CD4-positive, alpha-beta T cell (primary cell): ENCODE results near the gene TMED1. TPM values are rescaled to one million over a fixed set of nuclear protein-coding genes. Genes with fewer than 3 reads are reported as not detected.

Experiments used
- ATAC-seq: fragments of 200-7000 bp; cut with Tn5 transposase; one replicate; pipeline ENCODE4 v1.10.0; 2022; ENCODE audit warnings: mild to moderate bottlenecking; ENCODE audit not compliant: poor library complexity
- CTCF ChIA-PET: fragments of 350-600 bp; sonication (Branson Sonifier 250); formaldehyde crosslinking; loops from one replicate; lab custom pipeline; 2021; ENCODE audit warnings: antibody characterized with exemption, inconsistent platforms; lab: Charles Lee
- POLR2A ChIA-PET: fragments of 350-600 bp; sonication (Branson Sonifier 250); formaldehyde crosslinking; loops from one replicate; lab custom pipeline; 2021; ENCODE audit warnings: antibody characterized with exemption, inconsistent platforms; lab: Charles Lee
- DNase-seq, 14 experiments: peaks; one replicate each; pipeline ENCODE4 v3.0.0-alpha.2; 2013 to 2020; ENCODE audit warnings: mixed read lengths in 2 of 14
- H3K27ac ChIP-seq, 2 donors: one replicate each; pipeline versions ENCODE4 v1.5.1 to v1.7.0; 2013; ENCODE audit warnings: low read length in 2 of 2, low read depth in 1 of 2, mild to moderate bottlenecking in 1 of 2
- H3K27me3 ChIP-seq, 2 experiments: 1 replicate in 1 of 2; 2 replicates in 1 of 2; pipeline versions ENCODE4 v1.6.1 to v1.7.0; 2013; ENCODE audit warnings: low read length in 2 of 2, control low read depth in 1 of 2, mild to moderate bottlenecking in 1 of 2, moderate library complexity in 1 of 2; ENCODE audit not compliant: insufficient read depth in 2 of 2, control insufficient read depth in 1 of 2
- H3K36me3 ChIP-seq: one replicate; pipeline ENCODE4 v1.6.1; 2013; ENCODE audit warnings: low read length, control low read depth; ENCODE audit not compliant: insufficient read depth
- H3K4me1 ChIP-seq: one replicate; pipeline ENCODE4 v1.6.1; 2013; ENCODE audit warnings: low read length, control low read depth; ENCODE audit not compliant: insufficient read depth
- H3K4me3 ChIP-seq: one replicate; pipeline ENCODE4 v1.5.1; 2013; ENCODE audit warnings: mild to moderate bottlenecking, low read length, moderate library complexity
- H3K9me3 ChIP-seq, 2 experiments: 1 replicate in 1 of 2; 2 replicates in 1 of 2; pipeline versions ENCODE4 v1.6.1 to v1.7.0; 2013; ENCODE audit warnings: low read length in 2 of 2, mild to moderate bottlenecking in 2 of 2, control low read depth in 1 of 2, moderate library complexity in 1 of 2; ENCODE audit not compliant: control insufficient read depth in 1 of 2, insufficient read depth in 1 of 2
- H3K27ac Mint-ChIP-seq: one replicate; pipeline ENCODE4 v1.8.0; 2020; ENCODE audit warnings: mixed read lengths
- H3K27me3 Mint-ChIP-seq: one replicate; pipeline ENCODE4 v1.8.0; 2021; ENCODE audit warnings: mixed read lengths
- H3K36me3 Mint-ChIP-seq: one replicate; pipeline ENCODE4 v1.8.0; 2021; ENCODE audit warnings: low read depth, mixed read lengths
- H3K4me1 Mint-ChIP-seq: one replicate; pipeline ENCODE4 v1.8.0; 2021; ENCODE audit warnings: low read depth, mixed read lengths
- H3K4me3 Mint-ChIP-seq: one replicate; pipeline ENCODE4 v1.8.0; 2020; ENCODE audit warnings: mild to moderate bottlenecking, mixed read lengths
- H3K9me3 Mint-ChIP-seq: one replicate; pipeline ENCODE4 v1.8.0; 2020; ENCODE audit warnings: mixed read lengths
- intact Hi-C, 2 experiments: fragments of 100-400 bp; cut with DNase I in 1 of 2; cut with micrococcal nuclease in 1 of 2; formaldehyde crosslinking; loops; one replicate each; pipeline versions ENCODE4 v1.15.1 to v1.9.0; 2023 to 2025; cut with DNase I, micrococcal nuclease
- total RNA-seq, 174 experiments: library from RNA in 2 of 174; stranded (reverse) in 2 of 174; gene quantifications; one replicate each; pipeline ENCODE4 v1.2.3 and lab custom pipeline; 2021 to 2026
- TF ChIP-seq, protein P1 (sequence below): fragments of 200-600 bp; IDR thresholded peaks from one replicate; pipeline ENCODE4 v1.8.0; 2022; ENCODE audit warnings: antibody characterized with exemption, mild to moderate bottlenecking

The TMED1 gene
- total RNA-seq, 2 experiments from 2014 or later, result 6.7 to 7.0 TPM

DNA sequence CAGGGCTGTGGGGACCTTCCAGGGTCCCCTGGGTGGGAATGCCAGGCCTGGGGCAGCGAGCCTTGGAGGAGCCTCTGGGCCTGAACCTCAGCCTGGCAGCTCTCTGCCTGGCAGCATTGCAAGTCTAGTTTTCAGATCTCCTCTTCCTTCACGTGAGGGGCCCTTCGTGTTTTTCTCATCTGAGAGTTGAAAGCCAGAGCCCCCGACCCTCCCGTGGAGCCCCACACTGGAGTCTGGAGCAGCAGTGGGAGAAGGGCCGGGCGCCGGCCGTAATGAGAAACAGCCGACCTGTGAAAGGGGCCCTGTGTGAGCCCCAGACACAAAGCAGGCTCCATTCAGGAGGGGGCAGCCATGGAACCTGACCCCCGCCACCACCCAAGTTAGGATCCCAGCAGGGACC, 19.3 kb downstream of the TMED1 start:
- Histone ChIP-seq H3K27me3 (no peaks in the 10 kb centered on the region), H3K9me3 (no peaks in the 10 kb centered on the region), H3K4me3 (no peak overlapping the region), H3K27ac (no peak overlapping the region), H3K4me1 (peaks cover 19% of the 10 kb centered on the region), H3K36me3 (peaks cover 78% of the 10 kb centered on the region)
- intact Hi-C loops, result loop anchor here in 1 of 2 experiments (5.0 kb wide), 1 partner anchor 34 kb away; no protein-coding TSS in a partner anchor
- peaks cover 6% of the 10 kb centered on the region for H3K4me1 Mint-ChIP-seq
- ChIA-PET CTCF (no interaction called here), POLR2A (no interaction called here)
- H3K36me3 Mint-ChIP-seq, result peaks cover 65% of the 10 kb centered on the region
- no peak for DNase-seq
- H3K27me3 Mint-ChIP-seq, result no peaks in the 10 kb centered on the region
- no peaks in the 10 kb centered on the region for H3K9me3 Mint-ChIP-seq
- no peak overlapping the region for H3K27ac Mint-ChIP-seq
- no peak for ATAC-seq
- TF ChIP-seq, protein P1, sequence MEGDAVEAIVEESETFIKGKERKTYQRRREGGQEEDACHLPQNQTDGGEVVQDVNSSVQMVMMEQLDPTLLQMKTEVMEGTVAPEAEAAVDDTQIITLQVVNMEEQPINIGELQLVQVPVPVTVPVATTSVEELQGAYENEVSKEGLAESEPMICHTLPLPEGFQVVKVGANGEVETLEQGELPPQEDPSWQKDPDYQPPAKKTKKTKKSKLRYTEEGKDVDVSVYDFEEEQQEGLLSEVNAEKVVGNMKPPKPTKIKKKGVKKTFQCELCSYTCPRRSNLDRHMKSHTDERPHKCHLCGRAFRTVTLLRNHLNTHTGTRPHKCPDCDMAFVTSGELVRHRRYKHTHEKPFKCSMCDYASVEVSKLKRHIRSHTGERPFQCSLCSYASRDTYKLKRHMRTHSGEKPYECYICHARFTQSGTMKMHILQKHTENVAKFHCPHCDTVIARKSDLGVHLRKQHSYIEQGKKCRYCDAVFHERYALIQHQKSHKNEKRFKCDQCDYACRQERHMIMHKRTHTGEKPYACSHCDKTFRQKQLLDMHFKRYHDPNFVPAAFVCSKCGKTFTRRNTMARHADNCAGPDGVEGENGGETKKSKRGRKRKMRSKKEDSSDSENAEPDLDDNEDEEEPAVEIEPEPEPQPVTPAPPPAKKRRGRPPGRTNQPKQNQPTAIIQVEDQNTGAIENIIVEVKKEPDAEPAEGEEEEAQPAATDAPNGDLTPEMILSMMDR, result no peak
- H3K4me3 Mint-ChIP-seq, result no peak overlapping the region

DNA sequence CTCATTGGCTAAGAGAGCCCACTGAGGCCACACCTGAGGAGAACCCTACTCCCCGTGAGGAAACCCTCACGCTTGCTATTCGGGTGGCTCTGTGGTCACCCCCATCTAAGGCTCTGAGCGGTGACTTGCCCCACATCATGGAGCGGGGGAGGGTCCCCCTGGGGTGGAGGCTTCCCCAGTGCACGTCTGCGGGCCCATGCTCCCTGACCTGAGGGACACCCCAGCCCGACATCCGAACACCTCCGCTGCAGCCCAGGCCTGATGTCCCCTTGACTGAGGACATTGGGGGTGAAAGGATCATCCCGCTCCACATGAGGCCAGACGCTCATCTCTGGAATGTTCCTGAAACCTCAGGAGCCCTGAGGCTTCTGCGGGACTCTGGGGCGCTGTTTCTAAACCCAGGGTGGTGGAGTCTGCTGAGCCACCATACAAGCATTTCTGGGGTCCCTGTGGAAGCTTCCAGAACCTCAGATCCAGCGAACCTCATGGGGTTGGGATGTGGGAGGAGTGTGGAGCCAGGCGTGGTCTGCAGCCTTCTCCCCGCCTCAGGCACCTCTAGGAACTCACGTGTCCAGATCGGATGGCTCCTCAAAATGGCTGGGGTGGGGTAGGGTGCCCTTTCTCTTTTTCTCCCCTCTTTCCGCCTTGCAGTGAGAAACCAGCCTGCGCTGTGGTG, 19.9 kb downstream of the TMED1 start:
- Mint-ChIP-seq H3K4me3 (no peak overlapping the region), H3K36me3 (peaks cover 66% of the 10 kb centered on the region), H3K4me1 (peaks cover 6% of the 10 kb centered on the region), H3K9me3 (no peaks in the 10 kb centered on the region), H3K27ac (no peak overlapping the region), H3K27me3 (no peaks in the 10 kb centered on the region)
- Histone ChIP-seq H3K36me3 (peaks cover 79% of the 10 kb centered on the region), H3K4me1 (peaks cover 19% of the 10 kb centered on the region), H3K27ac (no peak overlapping the region), H3K4me3 (no peak overlapping the region), H3K9me3 (no peaks in the 10 kb centered on the region), H3K27me3 (no peaks in the 10 kb centered on the region)
- POLR2A ChIA-PET, result no interaction called here
- DNase-seq (no peak), ATAC-seq (no peak)
- TF ChIP-seq, protein P1, result no peak
- CTCF ChIA-PET, result no interaction called here
- intact Hi-C loops, result loop anchor here in 1 of 2 experiments (5.0 kb wide), 1 partner anchor 34 kb away; no protein-coding TSS in a partner anchor

DNA sequence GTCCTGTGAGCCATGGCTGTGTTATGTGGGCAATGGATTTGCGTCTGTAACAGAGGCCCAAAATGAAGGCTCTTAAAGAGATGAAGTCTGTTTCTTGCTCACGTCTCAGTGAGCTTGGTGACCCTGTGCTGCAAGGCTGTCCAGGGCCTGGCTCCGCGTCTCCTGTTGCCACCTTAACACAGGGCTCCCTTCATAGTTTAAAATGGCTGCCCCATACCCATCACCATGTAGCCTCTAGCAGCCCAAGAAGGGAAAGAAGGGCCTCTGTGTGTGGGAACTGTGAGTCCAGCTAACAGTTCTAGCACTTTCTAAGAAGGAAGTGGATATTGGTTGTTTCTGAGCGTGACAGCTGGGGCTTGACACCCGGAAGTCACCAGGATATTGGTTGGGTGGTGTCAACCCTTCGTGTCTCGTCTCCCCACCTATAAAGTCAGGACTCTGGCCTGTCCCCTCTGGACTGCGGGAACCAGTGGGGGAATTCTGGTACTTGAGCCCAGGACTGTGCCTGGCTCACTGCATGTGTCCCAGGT, 20.9 kb downstream of the TMED1 start:
- peaks cover 79% of the 10 kb centered on the region for H3K36me3 ChIP-seq
- peaks cover 21% of the 10 kb centered on the region for H3K4me1 ChIP-seq
- ChIA-PET CTCF (no interaction called here), POLR2A (no interaction called here)
- peak in 2 of 14 experiments; percentile 21 to 47 for DNase-seq
- Mint-ChIP-seq H3K27me3 (no peaks in the 10 kb centered on the region), H3K27ac (peak overlapping the region; percentile 49), H3K9me3 (no peaks in the 10 kb centered on the region), H3K4me3 (no peak overlapping the region), H3K4me1 (peaks cover 6% of the 10 kb centered on the region), H3K36me3 (peaks cover 64% of the 10 kb centered on the region)
- intact Hi-C loops, result loop anchor here in 1 of 2 experiments (5.0 kb wide), 1 partner anchor 33 kb away; no protein-coding TSS in a partner anchor
- H3K9me3 ChIP-seq, result no peaks in the 10 kb centered on the region
- TF ChIP-seq, protein P1, result no peak
- no peak overlapping the region for H3K27ac ChIP-seq
- no peaks in the 10 kb centered on the region for H3K27me3 ChIP-seq
- H3K4me3 ChIP-seq, result no peak overlapping the region
- no peak for ATAC-seq
